ENCODE results near the gene BLCAP. TPM values are rescaled to one million over a fixed set of nuclear protein-coding genes. Genes with fewer than 3 reads are reported as not detected.

BLCAP gene
- total RNA-seq, 1 donor = 35.9 TPM

DNA sequence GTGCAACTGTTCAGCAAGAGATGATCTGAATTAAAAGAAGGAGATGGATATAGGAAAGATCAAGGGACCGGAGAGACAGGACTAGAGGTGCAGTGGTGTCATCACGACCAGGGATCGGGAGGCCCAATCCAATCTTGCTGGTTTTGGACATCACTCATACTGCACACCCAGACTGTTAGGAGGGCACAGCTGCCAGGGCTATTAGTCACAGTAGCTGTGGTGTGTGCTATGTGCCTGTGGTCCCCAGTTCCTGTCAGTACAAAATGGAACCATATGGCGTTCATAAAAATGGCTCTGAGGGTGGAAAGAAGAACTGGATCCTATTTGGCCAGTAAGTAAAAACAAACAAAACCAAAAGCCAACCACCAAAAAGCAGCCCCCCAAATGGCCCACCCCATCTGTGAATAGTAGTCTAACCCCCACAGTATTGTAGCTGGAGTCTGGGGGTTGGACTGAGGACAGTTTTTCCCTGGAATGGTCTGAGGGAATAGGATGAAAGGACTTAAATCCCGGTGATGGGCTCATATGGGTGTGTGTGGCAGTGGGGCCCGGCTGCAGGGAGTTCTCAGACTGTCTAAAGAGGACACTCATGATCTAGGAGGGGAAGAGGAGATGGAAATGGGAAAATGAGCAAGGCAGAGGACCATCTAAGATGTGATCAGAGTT, 15.9 kb downstream of the BLCAP start:
- peak; percentile 29 for DNase-seq (ENCODE audit: low read depth)
- TF ChIP-seq, protein P1, sequence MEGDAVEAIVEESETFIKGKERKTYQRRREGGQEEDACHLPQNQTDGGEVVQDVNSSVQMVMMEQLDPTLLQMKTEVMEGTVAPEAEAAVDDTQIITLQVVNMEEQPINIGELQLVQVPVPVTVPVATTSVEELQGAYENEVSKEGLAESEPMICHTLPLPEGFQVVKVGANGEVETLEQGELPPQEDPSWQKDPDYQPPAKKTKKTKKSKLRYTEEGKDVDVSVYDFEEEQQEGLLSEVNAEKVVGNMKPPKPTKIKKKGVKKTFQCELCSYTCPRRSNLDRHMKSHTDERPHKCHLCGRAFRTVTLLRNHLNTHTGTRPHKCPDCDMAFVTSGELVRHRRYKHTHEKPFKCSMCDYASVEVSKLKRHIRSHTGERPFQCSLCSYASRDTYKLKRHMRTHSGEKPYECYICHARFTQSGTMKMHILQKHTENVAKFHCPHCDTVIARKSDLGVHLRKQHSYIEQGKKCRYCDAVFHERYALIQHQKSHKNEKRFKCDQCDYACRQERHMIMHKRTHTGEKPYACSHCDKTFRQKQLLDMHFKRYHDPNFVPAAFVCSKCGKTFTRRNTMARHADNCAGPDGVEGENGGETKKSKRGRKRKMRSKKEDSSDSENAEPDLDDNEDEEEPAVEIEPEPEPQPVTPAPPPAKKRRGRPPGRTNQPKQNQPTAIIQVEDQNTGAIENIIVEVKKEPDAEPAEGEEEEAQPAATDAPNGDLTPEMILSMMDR (IDR thresholded peaks at IDR 0.05; ENCODE audit: insufficient read depth, low read length) = no peak
- no peak overlapping the region for H3K4me3 ChIP-seq (ENCODE audit: low read depth, low read length)

DNA sequence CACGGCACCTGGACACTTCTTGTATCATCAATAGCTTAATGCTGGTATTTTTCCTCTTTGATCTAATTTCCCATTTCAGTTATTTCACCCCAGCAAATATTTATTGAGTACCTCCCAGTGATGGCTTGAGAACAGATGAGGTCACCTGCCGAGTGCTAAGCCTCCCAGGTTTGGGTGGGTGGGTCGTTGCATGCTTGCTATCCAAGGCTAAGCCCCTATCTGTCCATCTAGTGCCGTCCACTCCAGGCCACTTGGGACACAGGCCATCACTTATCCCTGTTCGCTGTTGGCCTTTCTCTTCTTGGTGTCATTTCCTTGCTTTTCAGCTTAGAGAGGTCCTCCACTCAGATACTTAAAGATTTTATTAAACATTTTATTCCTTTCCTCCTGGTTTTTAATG, 17.4 kb downstream of the BLCAP start:
- DNase-seq (ENCODE audit: low read depth) = no peak
- H3K4me3 ChIP-seq (ENCODE audit: low read depth, low read length) = no peak overlapping the region
- TF ChIP-seq, protein P1 (IDR thresholded peaks at IDR 0.05; ENCODE audit: insufficient read depth, low read length) = no peak

DNA sequence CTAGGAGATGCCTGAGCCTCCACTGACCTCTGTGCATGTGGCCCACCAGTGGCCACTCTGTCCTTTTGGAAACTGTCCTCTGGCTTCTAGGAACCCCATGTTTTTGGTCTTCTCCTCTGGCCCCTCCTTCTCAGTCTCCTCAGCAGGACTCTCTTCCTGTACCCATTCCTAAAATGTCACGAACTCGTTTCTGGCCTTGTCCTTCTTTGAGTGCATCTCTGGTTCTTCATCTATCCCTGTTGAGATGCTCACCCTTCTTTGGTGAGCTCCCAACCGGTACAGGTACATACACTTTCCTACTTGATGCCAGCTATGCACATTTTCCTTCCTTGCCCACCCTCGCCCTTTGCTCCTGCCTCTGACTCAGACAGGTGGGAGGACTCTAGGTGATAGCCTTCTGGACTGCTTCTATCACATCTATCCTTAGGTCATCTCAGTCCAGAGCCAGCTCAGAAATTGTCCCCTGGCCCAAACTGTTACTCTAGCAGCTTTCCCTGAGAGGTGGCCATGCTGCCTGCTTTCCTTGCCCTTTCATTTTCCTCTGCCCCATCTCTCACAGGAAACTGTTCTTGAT, 21.4 kb downstream of the BLCAP start:
- no peak overlapping the region for H3K4me3 ChIP-seq (ENCODE audit: low read depth, low read length)
- TF ChIP-seq, protein P1 (IDR thresholded peaks at IDR 0.05; ENCODE audit: insufficient read depth, low read length) = no peak
- no peak for DNase-seq (ENCODE audit: low read depth)

DNA sequence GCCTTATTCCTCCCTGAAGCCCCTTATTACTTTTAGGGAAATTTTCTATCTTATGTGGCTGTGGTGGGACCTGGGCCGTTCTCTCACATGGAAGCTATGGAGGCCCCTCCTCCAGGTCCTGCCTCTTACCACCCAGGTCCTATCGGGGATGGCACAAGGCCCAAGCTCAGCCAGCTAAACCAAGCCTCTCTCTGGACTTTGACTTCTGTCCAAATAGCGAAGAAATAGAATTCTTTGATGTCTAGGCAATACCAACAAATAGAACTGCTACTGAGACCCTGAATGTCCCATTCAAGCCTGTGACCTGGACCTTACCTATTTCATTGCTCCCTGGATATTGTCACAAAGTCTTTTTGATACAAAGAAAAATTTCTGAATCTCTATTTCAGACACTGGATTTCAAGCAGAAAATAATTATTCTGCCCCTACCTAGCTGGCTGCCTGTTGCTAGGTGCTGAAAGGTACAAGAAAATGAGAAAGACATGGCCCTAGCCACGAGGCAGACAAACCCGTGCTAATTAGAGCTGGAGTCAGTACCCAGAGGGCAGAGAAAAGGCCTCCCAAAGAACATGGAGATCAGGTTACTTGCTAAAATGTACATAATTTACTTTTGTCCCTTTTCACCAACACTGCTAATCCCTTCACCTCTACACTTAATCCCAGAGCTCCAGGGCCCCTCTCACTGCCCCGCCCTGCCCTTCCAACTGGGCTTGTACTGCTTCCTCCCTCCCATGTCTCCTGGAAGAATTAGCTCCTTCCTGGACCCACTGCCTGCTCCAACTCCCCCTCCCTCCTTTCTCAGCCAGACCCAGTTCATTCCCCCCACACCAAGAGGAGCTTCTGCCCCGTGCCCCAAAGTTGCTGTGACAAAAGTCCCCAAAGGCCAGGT, 22.2 kb downstream of the BLCAP start:
- TF ChIP-seq, protein P1 (IDR thresholded peaks at IDR 0.05; ENCODE audit: insufficient read depth, low read length) = no peak
- no peak overlapping the region for H3K4me3 ChIP-seq (ENCODE audit: low read depth, low read length)
- DNase-seq (ENCODE audit: low read depth) = no peak

DNA sequence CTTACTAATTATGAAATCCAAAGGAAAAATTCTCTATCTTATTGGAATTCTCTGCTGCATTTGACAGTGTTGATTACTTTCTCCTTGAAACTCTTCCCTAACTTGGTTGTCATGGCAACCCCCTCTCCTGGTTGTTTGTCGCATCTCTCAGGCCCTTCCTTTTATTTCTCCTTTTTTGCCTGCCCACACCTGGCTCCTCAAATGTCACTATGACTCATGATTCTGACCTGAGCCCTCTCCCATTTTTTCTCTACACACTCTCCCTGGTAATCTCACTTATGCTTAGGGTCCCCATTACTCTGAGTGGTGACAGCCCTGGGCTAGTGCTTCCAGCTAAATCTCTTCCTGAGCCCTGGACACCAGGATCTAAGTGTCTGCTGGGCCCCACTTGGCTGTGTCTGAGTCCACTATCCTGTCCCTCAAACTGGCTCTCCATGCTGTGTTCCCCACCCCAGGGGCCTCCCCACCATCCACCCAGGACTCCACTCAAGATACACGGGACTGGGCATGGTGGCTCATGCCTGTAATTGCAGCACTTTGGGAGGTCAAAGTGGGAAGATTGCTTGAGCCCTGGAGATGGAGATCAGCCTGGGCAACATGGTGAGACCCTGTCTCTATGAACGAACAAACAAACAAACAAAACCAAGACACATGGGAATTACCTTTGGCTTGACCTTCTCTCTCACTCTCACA, 23.1 kb downstream of the BLCAP start:
- no peak overlapping the region for H3K4me3 ChIP-seq (ENCODE audit: low read depth, low read length)
- no peak for DNase-seq (ENCODE audit: low read depth)
- TF ChIP-seq, protein P1 (IDR thresholded peaks at IDR 0.05; ENCODE audit: insufficient read depth, low read length) = no peak

DNA sequence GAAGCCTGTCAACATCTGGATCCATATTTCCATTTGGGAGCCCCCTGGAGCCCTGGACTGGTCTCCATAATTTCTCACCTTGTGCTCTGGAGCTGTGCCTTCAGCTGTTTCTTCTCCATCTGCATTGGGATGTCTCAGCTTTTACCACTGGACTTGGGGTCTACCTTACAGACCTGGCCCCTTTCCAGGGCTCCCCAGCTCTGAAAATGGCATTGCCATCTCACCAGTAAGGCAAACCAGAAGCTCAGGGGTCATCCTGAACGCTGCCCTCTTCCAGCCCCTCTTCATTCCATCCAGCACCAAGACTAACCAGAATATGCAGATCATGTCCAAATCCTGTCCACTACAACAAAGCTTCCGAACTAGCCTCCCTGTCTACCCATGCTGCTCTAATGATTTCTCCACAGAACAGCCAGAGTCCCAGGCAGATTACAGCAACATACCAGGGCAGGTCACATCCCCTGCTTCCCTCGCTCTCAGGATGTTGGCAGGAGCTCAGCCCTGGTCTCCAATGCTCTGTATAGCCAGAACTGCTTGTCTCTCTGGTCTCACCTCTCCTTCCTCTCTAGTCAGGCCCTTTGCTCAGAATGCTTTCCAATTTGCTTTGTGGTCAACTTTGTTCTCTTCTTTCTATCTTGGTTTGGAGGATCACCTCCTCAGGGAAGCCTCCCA, 24.3 kb downstream of the BLCAP start:
- TF ChIP-seq, protein P1 (IDR thresholded peaks at IDR 0.05; ENCODE audit: insufficient read depth, low read length) = no peak
- DNase-seq (ENCODE audit: low read depth) = no peak
- no peak overlapping the region for H3K4me3 ChIP-seq (ENCODE audit: low read depth, low read length)
